Hair follicular keratinocyte (primary cell): ENCODE measurements around the gene SMDT1. TPM values are rescaled to one million over a fixed set of nuclear protein-coding genes. Genes with fewer than 3 reads are reported as not detected.

Source experiments
- total RNA-seq: library from RNA; depleted of rRNA; stranded (reverse); fragments of >200 nt; gene quantifications from 2 replicates; pipeline ENCODE4 v1.2.3, GENCODE V29; 2015

The SMDT1 gene, protein sequence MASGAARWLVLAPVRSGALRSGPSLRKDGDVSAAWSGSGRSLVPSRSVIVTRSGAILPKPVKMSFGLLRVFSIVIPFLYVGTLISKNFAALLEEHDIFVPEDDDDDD
- total RNA-seq: 3.0 and 5.1 TPM in 2 replicates

DNA sequence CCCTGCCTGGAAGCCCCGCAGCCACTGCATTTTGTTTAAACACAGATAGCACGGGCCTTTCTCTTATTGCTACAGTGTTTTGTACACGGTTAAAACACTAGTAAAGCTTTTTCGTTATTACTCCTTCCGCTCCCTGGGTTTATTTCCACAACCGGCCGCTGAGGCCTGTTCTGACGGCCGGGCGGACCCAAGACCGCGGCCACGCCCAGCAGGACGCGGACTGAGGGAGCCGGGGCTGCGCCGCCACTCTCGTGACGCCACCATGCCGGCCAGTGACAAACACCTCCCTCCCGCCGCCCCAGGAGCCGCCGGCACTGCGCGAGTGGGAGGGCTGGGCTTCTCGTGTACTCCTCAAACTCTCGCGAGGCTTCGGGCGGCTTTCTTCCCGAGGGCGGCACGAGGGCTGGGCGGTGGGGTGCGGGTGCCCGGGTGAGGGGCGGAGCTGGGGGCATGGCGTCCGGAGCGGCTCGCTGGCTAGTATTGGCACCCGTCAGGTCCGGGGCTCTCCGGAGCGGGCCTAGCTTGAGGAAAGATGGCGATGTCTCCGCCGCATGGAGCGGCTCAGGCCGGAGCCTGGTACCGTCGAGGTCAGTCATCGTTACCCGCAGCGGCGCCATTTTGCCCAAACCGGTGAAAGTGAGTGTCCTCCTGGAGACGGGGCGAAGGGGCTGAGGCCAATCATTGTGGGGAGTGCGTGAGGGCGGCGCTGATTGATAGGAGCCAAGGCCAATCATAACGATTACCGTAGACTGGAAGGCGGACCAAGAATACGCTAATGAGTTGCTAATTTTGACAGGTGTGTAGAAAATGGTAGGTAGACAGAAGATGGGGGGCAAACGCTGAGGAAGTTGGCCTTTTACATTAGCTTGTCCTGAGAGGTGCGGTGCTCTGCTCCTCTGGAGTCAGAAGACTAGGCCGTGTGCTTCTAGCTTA is at the start of gene SMDT1:
Gene SMDT1 (plus strand): TSS at position 382 of the 933 bp plus-strand sequence. CDS start 69 bp downstream, at position 451.

DNA sequence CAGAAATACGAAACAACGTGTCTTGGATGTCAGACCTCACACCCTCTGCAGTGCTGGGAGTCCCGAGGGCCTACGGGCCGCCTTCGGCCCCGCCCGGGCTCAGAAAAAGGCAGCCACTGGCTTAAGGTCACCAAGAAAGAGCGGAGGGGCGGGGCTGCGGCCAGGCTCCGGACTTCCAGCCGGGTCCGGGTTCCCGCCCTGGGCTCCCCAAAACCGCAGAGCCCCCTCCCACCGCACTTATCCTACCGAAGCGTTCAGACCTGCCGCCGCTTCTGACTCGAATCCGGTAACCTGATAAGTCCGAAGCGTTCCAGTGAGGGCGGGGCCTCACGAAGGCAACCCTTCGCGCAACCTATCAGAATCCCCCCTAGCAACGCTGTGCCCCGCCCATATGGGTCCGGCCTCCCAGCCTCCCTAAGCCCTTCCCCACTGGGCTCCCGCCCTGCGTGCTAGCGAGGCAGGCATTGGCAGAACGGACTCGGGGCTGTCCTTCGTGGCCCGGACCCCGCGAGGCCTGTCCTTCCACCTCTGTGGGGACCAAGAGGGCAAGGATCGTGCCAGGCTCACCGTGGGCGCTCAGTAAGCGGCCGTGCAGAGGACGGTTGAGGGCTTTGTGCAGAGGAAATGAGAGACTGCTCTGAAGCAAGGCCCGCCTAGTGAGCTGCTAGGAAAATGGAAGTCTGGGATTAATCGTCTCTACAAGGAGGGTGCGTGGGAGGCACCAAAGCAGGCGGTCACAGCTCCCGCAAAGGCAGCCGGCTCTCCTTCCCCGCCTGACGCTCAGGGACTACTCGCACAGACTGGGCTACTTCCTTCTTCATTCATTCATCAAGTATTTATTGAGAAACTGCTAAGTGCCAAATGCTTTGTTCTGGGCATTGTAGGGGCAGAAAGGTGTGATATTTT is 8.7 kb upstream of the SMDT1 start, which contains the start of gene NAGA:
Gene NAGA (minus strand): TSS at position 296 of the 906 bp plus-strand sequence. CDS start 515 bp downstream, outside the sequence.

DNA sequence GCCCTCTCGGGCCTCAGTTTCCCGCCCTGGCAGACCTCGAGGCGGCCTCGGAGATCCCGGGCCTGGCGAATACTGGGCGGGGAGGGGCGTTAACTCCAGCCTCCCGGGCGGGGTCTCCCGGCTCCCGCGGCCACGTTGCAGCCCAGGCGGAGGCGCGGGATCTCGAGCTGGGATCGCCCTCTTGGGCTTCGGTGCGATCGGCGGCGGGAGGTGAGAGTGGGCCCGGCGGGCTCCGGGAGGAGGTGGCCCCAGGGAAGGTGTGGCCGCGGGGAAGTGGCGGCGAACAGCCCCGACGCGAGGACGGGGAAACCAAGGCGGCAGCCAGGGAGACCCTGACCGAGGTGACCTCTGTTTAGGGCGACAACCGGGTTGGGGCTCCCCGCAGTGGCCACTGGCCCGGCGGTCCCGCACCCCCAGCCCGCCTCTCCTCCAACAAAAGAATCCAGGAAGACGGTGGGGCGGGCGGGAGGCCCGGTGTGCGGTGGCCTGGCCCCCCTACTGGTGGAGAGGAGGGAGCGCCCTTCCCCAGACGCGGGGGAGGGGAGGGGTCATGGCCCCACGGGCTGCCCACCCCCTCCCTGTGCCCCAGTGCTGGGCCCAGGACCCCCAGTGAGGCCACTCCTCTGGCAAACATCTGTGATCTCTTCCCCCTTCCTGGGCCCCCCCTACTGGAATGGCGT is 5.2 kb upstream of the SMDT1 start, which contains the start of gene PHETA2:
Gene PHETA2 (plus strand): TSS at position 117 of the 680 bp plus-strand sequence. CDS start 3,046 bp downstream, outside the sequence.

GRCh38 chr22:42090596-42091454 is 11.3 kb downstream of the SMDT1 start, which contains the start of gene NDUFA6:
NDUFA6 (minus strand) TSS chr22:42090772; CDS start chr22:42090744, 28 bp downstream.

GRCh38 chr22:42130639-42131431 is 51.3 kb downstream of the SMDT1 start, which contains the start of gene CYP2D6:
CYP2D6 (minus strand) TSS chr22:42130810; CDS start chr22:42130791, 19 bp downstream.

Other genes with a start within 250 kb of the SMDT1 start
- 64.7 and 91.4 TPM in 2 replicates for gene SREBF2, start 246.6 kb upstream of the SMDT1 start, total RNA-seq
- gene SHISA8, start 164.6 kb upstream of the SMDT1 start, total RNA-seq: not detected in 2 replicates
- gene TNFRSF13C, start 152.9 kb upstream of the SMDT1 start, total RNA-seq: 0.23 TPM in 1 of 2 replicates, not detected in the other
- gene CENPM, start 132.5 kb upstream of the SMDT1 start, total RNA-seq: 9.0 and 35.0 TPM in 2 replicates
- 0.08 TPM in 1 of 2 replicates, not detected in the other for gene SEPTIN3, start 110.3 kb upstream of the SMDT1 start, total RNA-seq
- not detected in 2 replicates for gene WBP2NL, start 80.9 kb upstream of the SMDT1 start, total RNA-seq
- 25.4 and 27.9 TPM in 2 replicates for gene NAGA, start 8.9 kb upstream of the SMDT1 start, total RNA-seq
- gene PHETA2, start 5.5 kb upstream of the SMDT1 start, total RNA-seq: 6.3 and 9.5 TPM in 2 replicates
- gene NDUFA6, start 11.1 kb downstream of the SMDT1 start, total RNA-seq: 47.7 and 54.7 TPM in 2 replicates
- 0.04 and 0.47 TPM in 2 replicates for gene CYP2D6, start 51.1 kb downstream of the SMDT1 start, total RNA-seq
- gene TCF20, start 191.0 kb downstream of the SMDT1 start, total RNA-seq: 46.1 and 48.0 TPM in 2 replicates